ENCODE data around the gene C1QL1.

C1QL1 gene

GRCh38 chr17:44990994-44991393, 22.9 kb upstream of the C1QL1 start:
- no peak for DNase-seq (ENCODE audit: extremely low spot score, insufficient read length, low read depth)

GRCh38 chr17:44989552-44990138, 21.5 kb upstream of the C1QL1 start:
- FAIRE-seq, result no peak
- no peak for DNase-seq (ENCODE audit: extremely low spot score, insufficient read length, low read depth)

More at GRCh38 chr17:44990994-44991393, 22.9 kb upstream of the C1QL1 start:
- FAIRE-seq, result no peak

GRCh38 chr17:44988044-44988942, 20.2 kb upstream of the C1QL1 start:
- FAIRE-seq (no peak), DNase-seq (ENCODE audit: extremely low spot score, insufficient read length, low read depth) (no peak)

GRCh38 chr17:44983563-44983962, 15.5 kb upstream of the C1QL1 start:
- DNase-seq (ENCODE audit: extremely low spot score, insufficient read length, low read depth) (no peak), FAIRE-seq (no peak)

GRCh38 chr17:44982113-44982702, 14.1 kb upstream of the C1QL1 start:
- no peak for DNase-seq (ENCODE audit: extremely low spot score, insufficient read length, low read depth)
- FAIRE-seq, result no peak

GRCh38 chr17:44981221-44981968, 13.3 kb upstream of the C1QL1 start:
- DNase-seq (ENCODE audit: extremely low spot score, insufficient read length, low read depth) (no peak), FAIRE-seq (no peak)

GRCh38 chr17:44979426-44979995, 11.4 kb upstream of the C1QL1 start:
- FAIRE-seq (no peak), DNase-seq (ENCODE audit: extremely low spot score, insufficient read length, low read depth) (no peak)

GRCh38 chr17:44978807-44979206, 10.7 kb upstream of the C1QL1 start:
- no peak for DNase-seq (ENCODE audit: extremely low spot score, insufficient read length, low read depth)
- no peak for FAIRE-seq

GRCh38 chr17:44977814-44978550, 9.9 kb upstream of the C1QL1 start:
- DNase-seq (ENCODE audit: extremely low spot score, insufficient read length, low read depth), result no peak
- no peak for FAIRE-seq

- no peak for FAIRE-seq
- no peak for DNase-seq (ENCODE audit: extremely low spot score, insufficient read length, low read depth)
Observed at GRCh38 chr17:44977065-44977464, 9.0 kb upstream of the C1QL1 start.

- DNase-seq (ENCODE audit: extremely low spot score, insufficient read length, low read depth), result no peak
- no peak for FAIRE-seq
Observed at GRCh38 chr17:44976206-44976605, 8.1 kb upstream of the C1QL1 start.

GRCh38 chr17:44972953-44973352, 4.8 kb upstream of the C1QL1 start:
- DNase-seq (ENCODE audit: extremely low spot score, insufficient read length, low read depth) (no peak), FAIRE-seq (no peak)

GRCh38 chr17:44971776-44972483, 3.8 kb upstream of the C1QL1 start:
- DNase-seq (ENCODE audit: extremely low spot score, insufficient read length, low read depth) (no peak), FAIRE-seq (no peak)

GRCh38 chr17:44970136-44970741, 2.1 kb upstream of the C1QL1 start:
- DNase-seq (ENCODE audit: extremely low spot score, insufficient read length, low read depth), result no peak
- FAIRE-seq, result peak; percentile 12

GRCh38 chr17:44969144-44969780, 1.2 kb upstream of the C1QL1 start:
- DNase-seq (ENCODE audit: extremely low spot score, insufficient read length, low read depth) (no peak), FAIRE-seq (no peak)

- FAIRE-seq, result no peak
Observed at GRCh38 chr17:44967907-44968224, 237 bp downstream of the C1QL1 start.

GRCh38 chr17:44967026-44967906, 837 bp downstream of the C1QL1 start:
- FAIRE-seq (no peak), DNase-seq (ENCODE audit: extremely low spot score, insufficient read length, low read depth) (no peak)

More at GRCh38 chr17:44967907-44968224, 237 bp downstream of the C1QL1 start:
- DNase-seq (ENCODE audit: extremely low spot score, insufficient read length, low read depth), result no peak
